ENCODE results near the gene FBXO7.
A peak's percentile ranks its signal among the peaks of the same experiment; 100 is the strongest.

FBXO7 gene

GRCh38 chr22:32474635-32475467 is at the start of gene FBXO7:
Gene FBXO7 (plus strand): TSS chr22:32474811. CDS start chr22:32475003, 192 bp downstream.
- H3K4me1 Mint-ChIP-seq (ENCODE audit: low read depth), result peaks cover 41% of the 10 kb centered on the region
- no peaks in the 10 kb centered on the region for H3K27me3 Mint-ChIP-seq
- intact Hi-C loops (cut with micrococcal nuclease), result loop anchor here (5.0 to 10.0 kb wide), 3 partner anchors 68 to 500 kb away; no protein-coding TSS in a partner anchor

DNA sequence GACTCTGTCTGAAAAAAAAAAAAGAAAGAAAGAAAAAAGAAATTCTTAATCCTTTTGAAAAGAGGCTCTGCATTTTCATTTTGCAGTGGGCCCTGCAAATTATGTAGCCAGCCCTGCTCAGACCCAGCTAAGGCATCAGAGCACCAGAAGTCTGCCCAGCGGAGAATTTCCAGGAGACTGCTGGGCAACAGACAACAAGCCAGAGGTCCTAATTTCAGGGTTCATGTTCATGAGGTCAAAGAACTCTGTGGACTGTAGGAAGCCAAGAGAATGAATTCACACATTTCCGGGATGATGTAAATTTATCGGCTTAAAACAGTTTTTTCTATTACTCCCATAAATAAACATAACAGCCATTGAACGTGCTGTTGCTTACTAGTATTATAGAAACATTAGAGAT is 47.7 kb upstream of the FBXO7 start:
- intact Hi-C loops (cut with micrococcal nuclease), result no loop called here
- Mint-ChIP-seq H3K4me1 (ENCODE audit: low read depth) (peaks cover 4% of the 10 kb centered on the region), H3K27ac (no peak overlapping the region), H3K27me3 (peaks cover 39% of the 10 kb centered on the region), H3K9me3 (peaks cover 9% of the 10 kb centered on the region), H3K4me3 (no peak overlapping the region), H3K36me3 (ENCODE audit: low read depth) (no peaks in the 10 kb centered on the region)

More at GRCh38 chr22:32474635-32475467, at the start of gene FBXO7:
- H3K36me3 Mint-ChIP-seq (ENCODE audit: low read depth), result peaks cover 8% of the 10 kb centered on the region
- peak within 1 kb of the TSS; percentile 87 for H3K4me3 Mint-ChIP-seq
- no peaks in the 10 kb centered on the region for H3K9me3 Mint-ChIP-seq
- H3K27ac Mint-ChIP-seq, result peak within 1 kb of the TSS; percentile 90

DNA sequence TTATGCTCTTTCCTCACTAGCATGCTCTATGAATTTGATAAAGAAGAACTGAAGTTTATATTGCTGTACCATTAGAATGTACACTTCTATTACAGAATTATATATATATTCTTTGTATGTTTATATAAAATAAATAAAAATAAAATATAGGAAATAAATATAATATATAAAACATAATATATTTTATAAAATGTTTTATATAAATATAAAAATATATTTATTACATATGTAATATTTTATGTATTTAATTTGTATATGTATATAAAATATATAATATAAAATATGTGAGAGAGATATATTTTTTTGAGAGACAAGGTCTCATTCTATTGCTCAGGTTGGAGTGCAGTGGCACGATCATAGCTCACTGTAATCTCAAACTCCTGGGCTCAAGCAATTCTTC is 44.3 kb upstream of the FBXO7 start:
- intact Hi-C loops (cut with micrococcal nuclease), result no loop called here
- Mint-ChIP-seq H3K9me3 (no peaks in the 10 kb centered on the region), H3K4me1 (ENCODE audit: low read depth) (no peaks in the 10 kb centered on the region), H3K27ac (no peak overlapping the region), H3K4me3 (no peak overlapping the region), H3K36me3 (ENCODE audit: low read depth) (no peaks in the 10 kb centered on the region), H3K27me3 (peaks cover 26% of the 10 kb centered on the region)

- H3K9me3 Mint-ChIP-seq, result no peaks in the 10 kb centered on the region
- no peaks in the 10 kb centered on the region for H3K4me1 Mint-ChIP-seq (ENCODE audit: low read depth)
- H3K4me3 Mint-ChIP-seq, result no peak overlapping the region
- no peaks in the 10 kb centered on the region for H3K36me3 Mint-ChIP-seq (ENCODE audit: low read depth)
- no peak overlapping the region for H3K27ac Mint-ChIP-seq
- H3K27me3 Mint-ChIP-seq, result peaks cover 7% of the 10 kb centered on the region
- intact Hi-C loops (cut with micrococcal nuclease), result no loop called here
These were observed 30.5 kb upstream of the FBXO7 start for GRCh38 chr22:32444068-32444467.

GRCh38 chr22:32446321-32446720 is 28.3 kb upstream of the FBXO7 start:
- H3K36me3 Mint-ChIP-seq (ENCODE audit: low read depth), result no peaks in the 10 kb centered on the region
- no peaks in the 10 kb centered on the region for H3K4me1 Mint-ChIP-seq (ENCODE audit: low read depth)
- H3K27ac Mint-ChIP-seq, result no peak overlapping the region
- no peak overlapping the region for H3K4me3 Mint-ChIP-seq
- no peaks in the 10 kb centered on the region for H3K9me3 Mint-ChIP-seq
- peaks cover 7% of the 10 kb centered on the region for H3K27me3 Mint-ChIP-seq
- intact Hi-C loops (cut with micrococcal nuclease), result no loop called here

- Mint-ChIP-seq H3K27me3 (peaks cover 18% of the 10 kb centered on the region), H3K4me1 (ENCODE audit: low read depth) (no peaks in the 10 kb centered on the region), H3K4me3 (no peak overlapping the region), H3K36me3 (ENCODE audit: low read depth) (no peaks in the 10 kb centered on the region), H3K9me3 (no peaks in the 10 kb centered on the region), H3K27ac (no peak overlapping the region)
- intact Hi-C loops (cut with micrococcal nuclease), result no loop called here
These were observed 25.6 kb upstream of the FBXO7 start for GRCh38 chr22:32448980-32449379.

DNA sequence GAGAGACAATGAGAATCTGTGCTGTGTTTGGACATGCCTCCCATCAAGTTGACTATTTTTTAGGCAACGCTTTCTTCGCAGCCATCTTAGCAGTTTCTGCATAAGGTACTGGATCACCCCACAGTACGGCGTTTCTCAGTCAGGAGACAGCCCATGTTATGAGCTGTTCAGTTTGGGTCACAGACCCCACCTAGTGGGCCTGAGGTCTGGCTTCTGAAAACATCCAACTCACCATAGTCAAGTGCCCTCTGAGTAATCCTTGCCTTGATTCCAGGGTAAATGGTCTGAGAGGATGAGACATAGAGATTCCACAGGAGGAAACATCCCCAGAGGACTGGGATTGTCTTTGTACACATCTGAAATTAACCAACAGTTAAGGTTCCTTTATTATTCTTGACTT is 17.6 kb upstream of the FBXO7 start:
- H3K27me3 Mint-ChIP-seq, result peaks cover 37% of the 10 kb centered on the region
- H3K27ac Mint-ChIP-seq, result no peak overlapping the region
- H3K4me3 Mint-ChIP-seq, result no peak overlapping the region
- H3K4me1 Mint-ChIP-seq (ENCODE audit: low read depth), result peaks cover 6% of the 10 kb centered on the region
- H3K9me3 Mint-ChIP-seq, result no peaks in the 10 kb centered on the region
- no peaks in the 10 kb centered on the region for H3K36me3 Mint-ChIP-seq (ENCODE audit: low read depth)
- intact Hi-C loops (cut with micrococcal nuclease), result no loop called here

- Mint-ChIP-seq H3K27me3 (peaks cover 34% of the 10 kb centered on the region), H3K4me1 (ENCODE audit: low read depth) (peaks cover 6% of the 10 kb centered on the region), H3K36me3 (ENCODE audit: low read depth) (no peaks in the 10 kb centered on the region), H3K9me3 (no peaks in the 10 kb centered on the region), H3K27ac (no peak overlapping the region), H3K4me3 (no peak overlapping the region)
- intact Hi-C loops (cut with micrococcal nuclease), result no loop called here
These were observed 12.2 kb upstream of the FBXO7 start for GRCh38 chr22:32462452-32462851.

DNA sequence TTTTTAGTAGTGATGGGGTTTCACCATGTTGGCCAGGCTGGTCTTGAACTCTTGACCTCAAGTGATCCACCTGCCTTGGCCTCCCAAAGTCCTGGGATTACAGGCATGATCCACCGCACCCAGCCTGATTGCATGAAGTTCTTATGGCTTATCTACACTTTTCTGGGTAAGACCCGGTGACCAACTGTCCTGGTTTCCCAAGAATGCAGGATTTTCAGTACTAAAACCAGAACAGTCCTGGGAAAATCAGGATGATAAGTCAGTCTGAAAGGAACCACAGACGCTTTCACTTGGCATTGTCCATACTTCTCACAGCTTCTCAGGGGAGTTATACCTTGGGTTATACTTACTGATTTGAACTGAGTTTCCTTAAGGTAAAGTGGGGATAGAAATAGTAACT is 8.9 kb upstream of the FBXO7 start:
- peaks cover 29% of the 10 kb centered on the region for H3K27me3 Mint-ChIP-seq
- no peaks in the 10 kb centered on the region for H3K36me3 Mint-ChIP-seq (ENCODE audit: low read depth)
- H3K27ac Mint-ChIP-seq, result no peak overlapping the region
- intact Hi-C loops (cut with micrococcal nuclease), result no loop called here
- H3K9me3 Mint-ChIP-seq, result no peaks in the 10 kb centered on the region
- no peak overlapping the region for H3K4me3 Mint-ChIP-seq
- peaks cover 4% of the 10 kb centered on the region for H3K4me1 Mint-ChIP-seq (ENCODE audit: low read depth)

DNA sequence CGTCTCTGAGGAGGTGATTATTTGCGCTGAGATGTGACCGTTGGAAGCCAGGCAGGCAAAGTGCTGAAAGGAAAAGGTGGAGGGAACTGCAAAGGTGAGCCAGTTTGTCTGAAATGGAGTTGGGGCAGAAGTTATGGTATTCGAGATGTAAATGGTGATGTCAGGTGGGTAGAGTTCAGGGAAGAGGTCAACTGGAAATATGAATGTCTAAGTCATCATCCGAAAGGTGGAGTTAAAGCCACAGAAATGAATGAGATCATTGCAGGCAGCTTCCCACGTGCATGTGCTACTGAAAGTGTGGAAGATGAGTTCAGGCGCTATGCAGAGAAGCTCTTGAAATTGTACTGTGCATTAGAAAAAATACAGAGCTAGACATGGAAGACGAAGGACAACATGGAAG is 8.1 kb upstream of the FBXO7 start:
- H3K27me3 Mint-ChIP-seq, result peaks cover 23% of the 10 kb centered on the region
- H3K4me1 Mint-ChIP-seq (ENCODE audit: low read depth), result peaks cover 4% of the 10 kb centered on the region
- H3K27ac Mint-ChIP-seq, result no peak overlapping the region
- no peaks in the 10 kb centered on the region for H3K9me3 Mint-ChIP-seq
- intact Hi-C loops (cut with micrococcal nuclease), result no loop called here
- H3K36me3 Mint-ChIP-seq (ENCODE audit: low read depth), result no peaks in the 10 kb centered on the region
- H3K4me3 Mint-ChIP-seq, result no peak overlapping the region

- Mint-ChIP-seq H3K36me3 (ENCODE audit: low read depth) (no peaks in the 10 kb centered on the region), H3K9me3 (no peaks in the 10 kb centered on the region), H3K4me1 (ENCODE audit: low read depth) (peaks cover 23% of the 10 kb centered on the region), H3K27me3 (peaks cover 14% of the 10 kb centered on the region), H3K4me3 (no peak overlapping the region), H3K27ac (no peak overlapping the region)
- intact Hi-C loops (cut with micrococcal nuclease), result loop anchor here (5.0 to 10.0 kb wide), 3 partner anchors 63 to 495 kb away; no protein-coding TSS in a partner anchor
These were observed 4.8 kb upstream of the FBXO7 start for GRCh38 chr22:32469799-32470212.

DNA sequence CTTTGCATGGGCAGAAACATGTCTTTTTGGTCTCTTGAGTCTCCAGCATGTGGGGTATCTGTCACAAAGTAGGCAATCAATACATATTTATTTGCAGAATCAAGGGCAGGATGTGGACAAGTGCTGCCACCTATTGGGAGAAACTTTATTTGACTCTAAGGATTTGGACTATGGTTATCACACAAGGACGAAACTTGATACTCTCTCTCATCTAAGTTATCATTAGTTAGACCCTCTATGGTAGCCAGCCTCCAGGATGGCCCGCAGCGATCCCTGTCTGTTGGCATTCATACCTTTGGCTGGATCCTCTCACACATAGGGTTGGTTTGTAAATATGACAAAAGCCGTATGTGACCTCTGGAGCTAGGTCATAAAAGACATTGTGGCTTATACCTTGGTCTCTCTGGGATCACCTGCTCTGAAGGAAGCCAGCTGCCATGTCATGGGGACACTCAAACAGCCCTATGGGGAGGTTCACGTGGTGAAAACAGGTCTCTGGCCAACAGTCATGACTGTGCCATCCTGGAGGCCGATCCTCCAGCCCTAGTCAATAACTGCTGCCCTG is 1.1 kb upstream of the FBXO7 start:
- peaks cover 29% of the 10 kb centered on the region for H3K4me1 Mint-ChIP-seq (ENCODE audit: low read depth)
- intact Hi-C loops (cut with micrococcal nuclease), result loop anchor here (2.0 to 10.0 kb wide), 4 partner anchors 66 to 499 kb away; no protein-coding TSS in a partner anchor
- H3K27me3 Mint-ChIP-seq, result no peaks in the 10 kb centered on the region
- peak overlapping the region; percentile 26 for H3K4me3 Mint-ChIP-seq
- H3K27ac Mint-ChIP-seq, result peak overlapping the region; percentile 90
- no peaks in the 10 kb centered on the region for H3K9me3 Mint-ChIP-seq
- H3K36me3 Mint-ChIP-seq (ENCODE audit: low read depth), result no peaks in the 10 kb centered on the region

- Mint-ChIP-seq H3K9me3 (no peaks in the 10 kb centered on the region), H3K4me3 (peak overlapping the region; percentile 87), H3K27ac (peak overlapping the region; percentile 90), H3K27me3 (no peaks in the 10 kb centered on the region), H3K36me3 (ENCODE audit: low read depth) (peaks cover 14% of the 10 kb centered on the region), H3K4me1 (ENCODE audit: low read depth) (peaks cover 45% of the 10 kb centered on the region)
- intact Hi-C loops (cut with micrococcal nuclease), result loop anchor here (10.0 kb wide), 1 partner anchor 501 kb away; no protein-coding TSS in a partner anchor
These were observed 928 bp downstream of the FBXO7 start for GRCh38 chr22:32475468-32476010.

Data from dendritic cell treated with granulocyte-macrophage colony-stimulating factor and Interleukin-4, amounts not matched to agents 40 ng/mL and 50 ng/mL, for 4 days (primary cell).